ENCODE data around the gene FBLN1. TPM values are rescaled to one million over a fixed set of nuclear protein-coding genes. Genes with fewer than 3 reads are reported as not detected.

Gene FBLN1
- total and polyA plus RNA-seq, 2 of the 8 experiments (the other 6 are each of a cell fraction or from before 2014, with no cell fraction given): 159 to 168 TPM

DNA sequence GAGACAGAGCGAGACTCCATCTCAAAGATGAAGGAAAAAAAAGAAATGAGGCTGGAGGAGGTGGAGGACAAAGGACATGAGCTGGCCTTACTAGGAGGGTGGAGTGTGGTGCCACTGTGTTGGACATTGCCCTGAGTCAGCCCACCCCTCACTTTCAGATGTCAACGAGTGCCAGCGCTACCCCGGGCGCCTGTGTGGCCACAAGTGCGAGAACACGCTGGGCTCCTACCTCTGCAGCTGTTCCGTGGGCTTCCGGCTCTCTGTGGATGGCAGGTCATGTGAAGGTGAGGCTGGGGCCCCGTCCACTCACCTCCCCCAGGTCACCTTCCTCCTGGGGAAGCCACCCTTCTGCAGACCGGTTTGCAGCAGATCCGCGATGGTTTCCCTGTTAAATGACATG lies 40.6 kb downstream of the FBLN1 start:
- Histone ChIP-seq H4K8ac (ENCODE audit: extremely low read depth, insufficient read depth, low read length) (no peak overlapping the region), H2BK5ac (ENCODE audit: low read depth, low read length) (no peak overlapping the region), H3K79me2 (ENCODE audit: control insufficient read depth in 1 of 2, insufficient read depth in 2 of 2, low read length in 2 of 2) (no peaks in the 10 kb centered on the region), H4K20me1 (replicated peaks in 1 of 2; ENCODE audit: control insufficient read depth in 1 of 2, insufficient read depth in 2 of 2, low read length in 2 of 2) (peaks cover 0 to 9% of the 10 kb centered on the region in 2 experiments), H4K91ac (replicated peaks; ENCODE audit: insufficient read length, low read length) (no peak overlapping the region), H2BK120ac (replicated peaks; ENCODE audit: low read depth, low read length) (no peak overlapping the region), H2BK12ac (ENCODE audit: low read depth, low read length) (no peak overlapping the region), H3K23me2 (ENCODE audit: low read depth, low read length) (no peaks in the 10 kb centered on the region), H3K36me3 (ENCODE audit: control insufficient read depth in 2 of 4, insufficient read depth in 4 of 4, low read length in 3 of 4) (peaks cover 34 to 72% (median 51%) of the 10 kb centered on the region in 4 experiments), H3K9me3 (ENCODE audit: insufficient read depth in 2 of 2, low read depth in 1 of 2, low read length in 1 of 2) (no peaks in the 10 kb centered on the region), H2BK15ac (ENCODE audit: low read length) (no peak overlapping the region), H3K14ac (ENCODE audit: insufficient read length) (no peak overlapping the region), H3K4me2 (ENCODE audit: insufficient read depth in 1 of 2, low read depth in 2 of 2, low read length in 2 of 2) (no peak overlapping the region), H2AK5ac (ENCODE audit: low read depth, low read length) (no peak overlapping the region), H3K79me1 (ENCODE audit: low read depth, low read length) (no peaks in the 10 kb centered on the region), H3K56ac (replicated peaks; ENCODE audit: insufficient read length, low read depth, low read length) (no peak overlapping the region), H3K9ac (replicated peaks in 1 of 4; ENCODE audit: extremely low read depth in 1 of 4, low read depth in 3 of 4, low read length in 3 of 4) (no peak overlapping the region), H2AFZ (ENCODE audit: low read length) (no peak overlapping the region), H2BK20ac (ENCODE audit: low read length) (no peak overlapping the region), H3K27ac (ENCODE audit: low read depth, low read length) (no peak overlapping the region), H3K4me3 (ENCODE audit: extremely low read depth in 1 of 4, insufficient read depth in 2 of 4, low read depth in 3 of 4, low read length in 4 of 4) (no peak overlapping the region), H3K18ac (ENCODE audit: extremely low read depth, low read length) (no peak overlapping the region), H3K4me1 (replicated peaks in 1 of 4; ENCODE audit: control insufficient read depth in 3 of 4, insufficient read depth in 4 of 4, low read length in 3 of 4) (no peaks in the 10 kb centered on the region), H3K27me3 (replicated peaks in 1 of 4; ENCODE audit: control insufficient read depth in 3 of 4, extremely low read depth in 1 of 4, insufficient read depth in 3 of 4, low read length in 3 of 4) (no peaks in the 10 kb centered on the region; a peak in 1 of 7 replicates), H3K23ac (ENCODE audit: insufficient read length) (no peak overlapping the region), H3K4ac (replicated peaks; ENCODE audit: insufficient read length, low read depth, low read length) (no peak overlapping the region), H4K5ac (ENCODE audit: insufficient read length, low read depth, low read length) (no peak overlapping the region)
- TF ChIP-seq RNF2 (IDR thresholded peaks at IDR 0.05; ENCODE audit: borderline replicate concordance, low read depth, low read length, missing control alignments, poor library complexity, severe bottlenecking) (no peak), CBX8 (IDR thresholded peaks at IDR 0.05; ENCODE audit: borderline replicate concordance, low read depth, low read length) (no peak), EGR1 (IDR thresholded peaks at IDR 0.05; ENCODE audit: borderline replicate concordance, low read depth, low read length) (no peak), SUZ12 (IDR thresholded peaks at IDR 0.05; ENCODE audit: low read length) (no peak), FOSL1 (IDR thresholded peaks at IDR 0.05; ENCODE audit: insufficient read depth, low read depth, low read length) (no peak), SIX5 (IDR thresholded peaks at IDR 0.05; ENCODE audit: low read depth, low read length) (no peak), BCL11A (IDR thresholded peaks at IDR 0.05; ENCODE audit: low read depth in 2 of 2, low read length in 2 of 2) (no peak), TCF12 (IDR thresholded peaks at IDR 0.05; ENCODE audit: low read depth, low read length) (no peak), BACH1 (IDR thresholded peaks at IDR 0.05; ENCODE audit: low read length) (no peak)
- DNase-seq (ENCODE audit: low read depth in 1 of 2, low spot score in 2 of 2) (no peak), FAIRE-seq (no peak)
- POLR2A ChIA-PET (ENCODE audit: partially characterized antibody): no interaction called here
- 95% methylated on average over 13 of the region's 13 CpGs; no CpG with 5 or more reads in 1 of the 2 experiments for WGBS, 2 experiments (ENCODE audit: extremely low coverage in 1 of 2, insufficient coverage in 1 of 2, insufficient read length in 1 of 2, insufficient replicate concordance in 2 of 2, low coverage in 1 of 2, low lambda C conversion rate in 2 of 2, missing lambda C conversion rate in 1 of 2)
- CTCF ChIA-PET (ENCODE audit: partially characterized antibody): interaction anchor here (1.0 kb wide), 1 partner anchor 10 kb away, joined by 4 read pairs; no protein-coding TSS in a partner anchor

Measured in H1 (cell line).